Epithelial cell of proximal tubule (primary cell): ENCODE measurements around the gene DDX24. TPM values are rescaled to one million over a fixed set of nuclear protein-coding genes. Genes with fewer than 3 reads are reported as not detected.

ENCODE experiments used
- DNase-seq: peaks from one replicate; pipeline ENCODE4 v3.0.0-alpha.2; 2011; ENCODE audit warnings: low read depth
- H3K4me3 ChIP-seq: 2 replicates; pipeline ENCODE4 v1.5.1; 2011; ENCODE audit warnings: low read depth, mild to moderate bottlenecking, low read length
- total RNA-seq: library from RNA; depleted of rRNA; stranded (reverse); fragments of >200 nt; gene quantifications from 2 replicates; pipeline ENCODE4 v1.2.3, GENCODE V29; 2015
- TF ChIP-seq, protein P1 (sequence below): conservative IDR thresholded peaks from 2 replicates; pipeline ENCODE4 v1.5.1; 2012; ENCODE audit warnings: low read depth, mild to moderate bottlenecking, low read length

The DDX24 gene
- total RNA-seq, 1 donor from 2014 or later: 121 TPM

DNA sequence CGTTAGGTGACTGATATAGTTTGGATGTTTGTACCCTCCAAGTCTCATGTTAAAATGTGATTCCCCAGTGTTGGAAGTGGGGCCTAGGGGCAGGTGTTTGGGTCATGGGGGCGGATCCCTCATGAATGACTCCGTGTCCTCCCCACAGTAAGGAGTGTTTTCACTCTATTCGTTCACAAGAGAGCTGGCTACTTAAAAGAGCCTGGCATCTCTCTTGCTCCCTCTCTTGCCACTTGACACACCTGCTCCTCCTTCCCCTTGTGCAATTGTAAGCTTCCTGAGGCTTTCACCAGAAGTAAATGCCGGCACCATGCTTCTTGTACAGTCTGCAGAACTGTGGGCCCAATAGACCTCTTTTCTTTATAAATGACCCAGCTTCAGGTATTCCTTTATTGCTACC is 45.8 kb upstream of the DDX24 start:
- DNase-seq: no peak
- H3K4me3 ChIP-seq: no peak overlapping the region
- TF ChIP-seq, protein P1, sequence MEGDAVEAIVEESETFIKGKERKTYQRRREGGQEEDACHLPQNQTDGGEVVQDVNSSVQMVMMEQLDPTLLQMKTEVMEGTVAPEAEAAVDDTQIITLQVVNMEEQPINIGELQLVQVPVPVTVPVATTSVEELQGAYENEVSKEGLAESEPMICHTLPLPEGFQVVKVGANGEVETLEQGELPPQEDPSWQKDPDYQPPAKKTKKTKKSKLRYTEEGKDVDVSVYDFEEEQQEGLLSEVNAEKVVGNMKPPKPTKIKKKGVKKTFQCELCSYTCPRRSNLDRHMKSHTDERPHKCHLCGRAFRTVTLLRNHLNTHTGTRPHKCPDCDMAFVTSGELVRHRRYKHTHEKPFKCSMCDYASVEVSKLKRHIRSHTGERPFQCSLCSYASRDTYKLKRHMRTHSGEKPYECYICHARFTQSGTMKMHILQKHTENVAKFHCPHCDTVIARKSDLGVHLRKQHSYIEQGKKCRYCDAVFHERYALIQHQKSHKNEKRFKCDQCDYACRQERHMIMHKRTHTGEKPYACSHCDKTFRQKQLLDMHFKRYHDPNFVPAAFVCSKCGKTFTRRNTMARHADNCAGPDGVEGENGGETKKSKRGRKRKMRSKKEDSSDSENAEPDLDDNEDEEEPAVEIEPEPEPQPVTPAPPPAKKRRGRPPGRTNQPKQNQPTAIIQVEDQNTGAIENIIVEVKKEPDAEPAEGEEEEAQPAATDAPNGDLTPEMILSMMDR: no peak

DNA sequence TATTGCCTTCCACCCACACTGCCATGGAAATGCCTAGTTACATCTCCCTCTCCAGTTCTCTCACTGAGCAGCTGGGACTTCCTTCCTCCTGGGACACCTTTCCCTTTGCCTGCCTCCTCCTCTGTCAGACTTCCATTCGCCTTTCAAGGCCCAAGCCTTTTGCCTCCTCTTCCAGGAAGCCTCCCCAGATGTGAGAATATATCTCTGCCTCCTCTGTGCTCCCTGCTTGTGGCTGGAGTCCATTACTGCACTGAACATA is 45.3 kb upstream of the DDX24 start:
- no peak for DNase-seq
- TF ChIP-seq, protein P1: no peak
- no peak overlapping the region for H3K4me3 ChIP-seq

DNA sequence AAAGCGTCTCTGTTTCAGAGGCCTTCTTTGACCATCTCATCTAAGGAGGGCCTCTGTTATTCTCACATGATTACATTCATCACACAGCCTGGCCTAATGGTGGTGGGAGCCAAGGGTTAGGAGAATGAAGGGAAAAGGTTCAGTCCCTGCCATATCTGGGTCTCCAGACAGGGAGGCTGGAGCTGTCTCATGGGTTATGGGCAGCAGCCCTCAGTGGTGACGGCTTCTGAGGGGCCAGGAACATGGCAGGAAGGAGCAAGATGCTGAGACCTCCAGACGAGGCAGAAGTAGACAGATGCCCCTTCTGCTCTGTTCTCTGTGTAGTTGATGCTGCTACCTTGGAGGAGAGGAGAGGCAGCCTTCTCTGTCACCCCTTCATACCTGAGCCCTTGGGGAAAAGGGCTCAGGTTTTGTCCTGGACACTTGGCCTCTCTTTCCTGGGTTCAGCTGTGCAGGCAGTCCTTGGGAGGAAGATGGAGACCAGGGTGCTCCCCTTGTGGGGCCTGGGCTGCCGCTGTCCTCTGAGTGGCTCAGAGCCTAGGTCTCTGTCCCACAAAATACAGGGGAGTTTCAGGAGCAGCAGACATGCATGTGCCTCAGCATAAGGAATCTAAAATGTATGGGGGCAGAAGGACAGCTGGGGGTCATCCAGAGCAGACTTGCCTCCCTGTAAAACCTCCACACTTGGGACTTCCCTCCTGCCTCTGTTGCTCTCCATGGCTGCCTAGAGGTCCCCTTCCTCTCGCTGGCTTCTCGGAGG is 44.8 kb upstream of the DDX24 start:
- no peak for DNase-seq
- H3K4me3 ChIP-seq: no peak overlapping the region
- TF ChIP-seq, protein P1: no peak

DNA sequence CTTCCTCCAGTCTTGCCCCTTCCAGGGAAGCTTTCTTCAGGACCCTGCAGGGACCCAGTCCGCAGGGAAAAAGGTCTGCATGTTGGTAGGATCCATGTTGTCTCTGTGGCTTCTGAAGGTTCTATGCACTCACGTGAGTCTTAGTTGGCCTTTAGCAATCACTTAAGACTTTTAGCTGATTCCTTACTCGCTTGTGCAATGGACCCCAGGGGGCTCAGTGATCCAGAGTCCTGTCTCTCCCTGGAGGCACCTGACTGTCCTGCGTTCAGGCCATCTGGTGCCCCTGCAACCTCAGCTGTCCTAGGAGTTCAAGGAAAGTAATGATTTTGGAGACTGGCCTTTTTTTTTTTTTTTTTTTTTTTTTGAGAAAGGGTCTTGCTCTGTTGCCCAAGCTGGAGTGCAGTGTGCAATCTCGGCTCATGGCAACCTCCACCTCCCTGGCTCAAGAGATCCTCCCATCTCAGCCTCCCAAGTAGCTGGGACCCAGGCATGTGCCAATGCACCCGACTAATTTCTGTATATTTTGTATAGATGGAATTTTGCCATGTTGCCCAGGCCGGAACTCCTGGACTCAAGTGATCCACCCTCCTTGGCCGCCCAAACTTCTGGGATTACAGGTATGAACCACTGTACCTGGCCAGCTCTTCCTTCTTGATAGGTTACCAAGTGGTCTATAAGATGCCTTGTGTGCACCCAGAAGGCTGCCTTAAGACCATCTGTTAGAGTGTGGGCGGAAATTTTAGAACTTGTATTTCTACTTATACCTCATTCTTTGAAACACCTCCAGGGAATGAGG is 43.8 kb upstream of the DDX24 start:
- H3K4me3 ChIP-seq: no peak overlapping the region
- no peak for DNase-seq
- TF ChIP-seq, protein P1: no peak

DNA sequence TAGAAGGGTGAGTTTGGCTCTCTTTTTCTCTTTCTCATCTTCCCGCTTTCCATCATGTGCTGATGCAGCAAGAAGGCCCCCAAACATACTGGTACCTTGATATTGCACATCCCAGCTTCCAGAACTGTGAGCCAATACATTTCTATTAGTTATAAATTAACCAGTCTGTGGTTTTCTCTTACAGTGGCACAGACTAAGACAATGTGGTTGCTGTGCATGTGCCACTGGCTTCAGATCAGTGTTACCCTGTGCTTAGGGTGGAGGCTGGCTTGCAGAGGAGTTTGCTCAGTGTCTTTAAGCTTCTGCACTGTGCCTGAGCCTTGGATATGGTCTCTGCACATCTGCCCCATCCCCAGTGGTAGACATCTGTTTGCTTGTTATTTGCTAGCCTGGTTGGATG is 42.9 kb upstream of the DDX24 start:
- TF ChIP-seq, protein P1: no peak
- DNase-seq: no peak
- H3K4me3 ChIP-seq: no peak overlapping the region

DNA sequence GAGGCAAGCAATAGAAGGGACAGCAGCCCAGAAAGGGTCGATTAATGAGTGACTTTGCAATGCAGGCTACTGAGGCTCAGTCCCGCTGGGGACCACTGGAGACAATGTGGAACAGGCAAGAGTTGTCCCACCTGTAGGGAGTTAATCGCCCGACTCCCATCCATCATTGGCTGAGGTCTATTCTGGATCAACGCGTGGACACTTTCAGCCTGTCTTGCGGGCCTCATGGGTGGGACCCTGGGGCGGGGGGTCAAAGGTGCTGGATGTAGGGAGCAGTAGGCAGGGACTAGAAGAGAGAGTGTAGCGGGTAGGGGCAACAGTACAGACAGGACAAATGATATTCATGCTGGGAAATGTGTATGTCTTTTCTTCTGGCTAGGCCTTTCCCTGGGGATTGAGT is 42.3 kb upstream of the DDX24 start:
- H3K4me3 ChIP-seq: no peak overlapping the region
- TF ChIP-seq, protein P1: no peak
- no peak for DNase-seq

DNA sequence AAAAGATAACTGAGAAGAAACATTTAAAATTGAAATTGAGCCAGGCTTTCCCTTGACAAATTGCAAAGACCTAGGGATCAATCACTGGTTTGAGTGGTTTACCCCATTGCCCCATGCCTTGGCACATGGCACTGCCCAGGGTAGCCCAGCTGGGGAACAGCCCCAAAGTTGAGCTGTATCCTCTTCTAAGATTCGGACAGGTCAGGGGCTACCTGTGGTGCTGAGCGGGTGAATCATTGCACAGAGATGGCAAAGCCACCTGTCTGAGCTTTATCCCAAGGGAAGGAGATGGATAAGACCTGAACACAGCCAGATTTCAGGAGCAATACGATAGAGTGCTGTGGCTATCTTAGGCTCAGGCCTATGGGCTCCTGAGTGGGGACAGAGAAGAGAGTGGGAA is 41.4 kb upstream of the DDX24 start:
- no peak for DNase-seq
- no peak overlapping the region for H3K4me3 ChIP-seq
- TF ChIP-seq, protein P1: no peak
